NOMO-1 (cell line): ENCODE results near the gene COL25A1.

Experiments
- DNase-seq, 2 experiments: peaks; one replicate each; lab custom pipeline; 2025; ENCODE audit not compliant: unreplicated experiment in 2 of 2; lab: John Stamatoyannopoulos, UW

The COL25A1 gene

DNA sequence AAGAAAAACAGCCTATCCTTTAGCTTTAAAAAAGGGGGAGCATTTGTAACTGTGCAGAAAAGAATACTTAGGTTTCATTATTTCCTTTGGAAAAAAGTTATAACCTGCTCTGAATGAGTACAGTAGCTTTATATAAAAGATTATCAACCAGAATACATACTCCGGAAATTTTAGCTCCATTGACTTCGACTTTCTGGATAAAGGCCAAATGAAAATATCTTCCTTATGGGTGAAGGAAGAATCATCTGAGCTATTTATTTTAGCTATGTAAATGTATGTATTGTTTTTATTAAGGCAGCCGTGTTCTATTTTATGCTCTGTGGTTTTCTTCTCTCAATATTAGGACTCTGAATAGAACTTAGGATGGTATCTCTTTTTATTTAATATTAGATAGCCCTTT lies 470.6 kb downstream of the COL25A1 start:
- DNase-seq = no peak

GRCh38 chr4:108831291-108831690 lies 471.2 kb downstream of the COL25A1 start:
- DNase-seq = no peak

GRCh38 chr4:108830509-108831244 lies 471.8 kb downstream of the COL25A1 start:
- peak; percentile 4 to 9 for DNase-seq

GRCh38 chr4:108829966-108830492 lies 472.4 kb downstream of the COL25A1 start:
- DNase-seq = no peak

- DNase-seq = no peak
Observed at GRCh38 chr4:108828620-108829019, 473.8 kb downstream of the COL25A1 start.

DNA sequence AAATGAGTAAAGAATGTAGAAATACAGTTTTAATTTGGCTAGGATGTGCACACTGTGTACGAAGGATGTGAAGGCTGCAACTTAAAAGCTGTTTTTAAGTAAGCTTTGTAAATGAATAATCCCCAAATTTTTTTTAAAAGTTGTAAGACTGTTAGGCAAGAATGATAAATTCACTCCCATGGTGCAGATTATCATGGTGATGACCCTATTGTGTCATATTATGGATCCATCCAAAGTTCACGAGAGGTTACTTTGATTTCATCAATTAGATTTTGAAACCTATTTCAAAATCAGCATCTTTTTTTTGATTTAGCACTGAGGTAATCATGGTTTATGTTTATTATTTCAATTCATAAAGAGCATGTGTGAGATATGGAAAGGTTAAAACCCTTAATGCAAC lies 476.7 kb downstream of the COL25A1 start:
- no peak for DNase-seq

DNA sequence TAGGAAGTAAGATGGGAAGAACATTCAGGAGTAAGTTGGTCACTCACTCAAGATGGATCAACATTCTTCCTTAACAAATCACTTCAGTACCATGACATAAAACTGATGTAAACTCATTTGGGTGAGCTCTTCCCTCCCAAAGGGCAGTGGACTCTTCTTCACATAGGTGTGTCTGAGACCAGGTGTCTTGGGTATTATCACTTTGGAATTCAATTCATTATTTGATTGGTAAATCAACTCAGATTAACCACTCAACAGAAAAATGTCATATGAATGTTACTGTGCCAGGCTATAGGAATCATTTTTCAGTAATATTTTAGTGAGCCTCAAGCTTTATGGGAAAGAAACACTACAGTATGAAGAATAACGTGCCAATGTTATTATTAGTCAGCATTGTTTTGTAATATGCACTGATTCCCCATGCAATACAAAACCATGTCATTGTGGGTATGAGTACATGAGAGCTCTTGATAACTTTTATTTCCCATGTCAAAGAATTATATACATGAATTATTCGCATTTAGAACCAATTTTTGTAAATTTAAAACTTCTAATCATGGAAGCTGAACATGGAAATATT lies 481.0 kb downstream of the COL25A1 start:
- DNase-seq = no peak

DNA sequence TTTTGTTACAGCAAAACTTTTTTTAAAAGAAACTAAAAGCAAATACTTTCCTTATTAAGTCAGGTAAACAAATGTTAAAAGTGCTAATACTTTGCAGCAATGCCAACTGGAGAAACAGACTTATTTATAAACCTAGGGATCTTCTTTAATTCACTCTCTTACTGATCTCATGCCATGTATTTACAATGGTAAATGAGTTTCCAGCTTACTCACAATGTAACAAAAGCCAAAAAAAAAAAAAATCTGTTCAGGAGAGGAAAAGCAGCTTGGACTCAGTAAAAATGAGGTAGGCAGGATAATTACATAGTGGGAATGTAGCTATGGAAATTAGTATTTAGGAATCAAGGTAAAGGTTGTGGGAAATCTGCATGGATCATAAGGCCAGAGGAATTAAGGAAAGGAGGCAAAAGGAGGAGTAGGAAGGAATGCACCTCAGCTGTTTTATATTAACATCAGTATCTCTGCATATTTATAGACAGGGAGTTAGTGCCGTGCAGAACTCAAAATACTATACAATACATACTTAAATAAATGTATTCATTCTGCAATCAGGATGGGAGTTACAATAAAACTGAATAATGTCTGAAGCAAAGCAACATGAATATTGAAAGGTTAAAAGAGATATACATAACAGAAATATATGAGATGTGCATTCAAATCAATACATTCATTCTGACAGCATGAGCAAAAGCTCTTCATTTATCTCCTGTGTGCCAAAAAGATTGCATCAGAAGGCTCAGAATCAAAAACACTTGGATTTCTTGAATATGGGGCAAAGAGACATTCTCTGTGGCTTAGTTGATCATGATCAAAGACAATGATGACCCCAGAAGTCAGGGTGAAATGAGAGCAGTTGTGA lies 481.7 kb downstream of the COL25A1 start:
- no peak for DNase-seq

DNA sequence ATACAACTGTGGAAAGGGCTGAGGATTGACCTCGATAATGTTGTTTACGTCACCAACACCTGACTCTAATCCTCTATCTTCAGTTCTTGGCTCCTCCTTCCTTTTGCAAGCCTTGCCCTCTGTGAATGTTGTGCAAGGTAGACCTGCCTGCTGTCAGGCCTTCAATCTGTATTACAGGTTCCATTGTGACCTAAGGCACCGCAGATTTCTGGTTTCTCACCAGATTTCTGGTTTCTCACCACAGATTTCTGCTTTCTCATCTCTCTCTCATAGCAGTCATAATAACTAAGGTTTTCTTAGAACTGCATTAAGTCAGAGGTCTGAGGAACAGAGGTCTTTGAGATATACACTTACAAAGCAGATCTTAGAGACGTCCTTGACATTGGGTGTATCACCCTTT lies 488.1 kb downstream of the COL25A1 start:
- no peak for DNase-seq

GRCh38 chr4:108813261-108813660 lies 489.2 kb downstream of the COL25A1 start:
- DNase-seq = no peak

DNA sequence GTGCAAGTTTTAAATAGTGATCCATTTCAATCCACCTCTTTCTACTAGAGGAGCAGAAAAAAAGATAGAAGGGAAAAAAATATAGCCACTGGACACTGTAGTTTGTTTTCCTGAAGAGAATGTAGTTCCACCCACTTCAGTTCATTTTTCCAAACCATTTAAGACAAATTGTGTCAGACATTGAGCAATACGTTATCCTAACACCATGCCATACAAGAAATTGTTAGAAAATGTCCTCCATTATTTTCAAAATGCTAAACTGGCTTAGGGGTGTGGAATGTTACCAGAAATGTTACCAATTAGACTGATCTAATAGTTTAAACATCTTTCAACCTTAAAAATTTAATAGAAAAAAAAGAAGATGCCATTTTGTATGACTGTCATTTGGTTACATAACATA lies 491.0 kb downstream of the COL25A1 start:
- DNase-seq = no peak

- no peak for DNase-seq
Observed at GRCh38 chr4:108810087-108810486, 492.4 kb downstream of the COL25A1 start.

DNA sequence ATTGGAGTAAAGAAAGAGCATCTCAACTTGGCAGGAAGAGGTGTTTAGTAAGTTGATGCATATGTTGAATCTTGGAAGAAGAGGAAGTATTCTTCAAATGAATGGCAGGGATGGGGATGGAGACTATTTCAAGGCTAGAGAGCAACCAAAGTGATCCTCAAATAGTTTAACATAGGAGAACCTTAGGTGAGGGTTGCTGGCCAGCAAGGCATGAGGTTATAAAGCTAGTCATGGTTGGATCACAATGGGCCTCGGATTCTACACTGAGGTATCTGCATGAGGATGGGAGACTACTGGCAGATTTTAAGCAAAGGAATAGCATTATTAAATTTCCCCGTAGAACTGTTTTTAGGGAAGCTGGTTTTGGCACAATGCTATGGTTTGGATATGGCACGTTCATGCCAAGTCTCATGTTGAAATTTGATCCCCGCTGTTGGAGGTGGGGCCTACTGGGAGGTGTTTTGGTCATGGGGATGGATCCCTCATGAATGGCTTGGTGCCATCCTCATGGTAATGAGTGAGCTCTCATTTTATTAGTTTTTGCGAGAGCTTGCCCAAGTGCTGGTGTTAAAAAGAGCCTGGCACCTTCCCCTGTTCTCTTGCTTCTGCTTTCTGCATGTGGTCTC lies 497.7 kb downstream of the COL25A1 start:
- DNase-seq = no peak

DNA sequence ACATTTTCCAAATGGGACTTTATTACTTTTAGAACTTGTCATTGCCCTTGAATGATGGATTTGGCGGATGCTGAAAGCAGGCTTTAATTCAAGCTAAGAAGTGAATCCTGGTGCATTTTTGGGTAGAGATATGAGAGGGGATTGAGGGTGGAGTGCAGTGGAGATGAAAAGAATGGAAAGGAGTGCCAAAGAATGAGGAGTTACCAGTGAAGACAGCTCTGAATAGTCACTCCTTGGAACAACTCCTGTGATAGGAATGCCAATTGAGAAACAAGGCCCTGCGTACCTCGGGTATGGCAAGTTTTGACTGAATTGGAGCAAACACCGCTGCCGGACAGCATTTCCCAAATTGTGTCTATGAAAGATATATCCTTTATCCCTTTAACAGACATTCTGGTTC lies 503.2 kb downstream of the COL25A1 start:
- DNase-seq = no peak

DNA sequence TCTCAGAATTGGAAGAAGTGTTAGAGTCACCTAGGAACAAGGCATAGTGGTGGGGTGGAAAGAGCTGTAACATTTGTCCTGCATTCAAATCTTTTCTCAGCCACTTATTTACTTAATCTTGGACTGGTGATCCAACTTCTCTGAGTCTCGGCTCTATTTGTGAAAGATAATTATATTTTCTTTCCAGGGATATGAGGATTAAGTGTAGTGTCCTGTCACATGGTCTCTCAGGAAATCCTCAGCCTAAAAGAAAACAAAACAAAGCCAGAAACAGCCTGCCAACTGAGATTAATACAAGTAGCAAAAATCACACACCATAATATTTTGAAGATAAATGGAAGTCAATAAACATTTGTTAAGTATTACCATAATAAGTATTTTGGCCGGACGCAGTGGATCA lies 506.3 kb downstream of the COL25A1 start:
- no peak for DNase-seq

DNA sequence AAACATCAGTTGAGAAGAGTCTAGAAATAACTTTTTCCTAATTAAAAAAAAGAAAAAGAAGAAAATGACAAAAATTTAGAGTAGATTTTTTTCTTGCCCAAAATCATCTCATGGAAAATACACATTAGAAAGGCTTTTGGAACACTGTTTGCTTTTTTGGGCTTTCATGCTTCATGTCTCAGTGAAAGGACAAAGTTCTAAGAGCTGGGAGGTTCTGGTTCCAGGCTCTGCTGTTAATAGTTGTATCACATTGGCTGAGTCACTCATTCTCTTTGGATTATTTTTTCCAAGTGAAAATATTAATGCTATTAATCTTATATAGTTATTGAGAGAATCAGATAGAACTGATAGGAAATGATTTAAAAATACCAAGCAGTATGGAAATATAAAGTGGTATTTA lies 506.7 kb downstream of the COL25A1 start:
- no peak for DNase-seq

DNA sequence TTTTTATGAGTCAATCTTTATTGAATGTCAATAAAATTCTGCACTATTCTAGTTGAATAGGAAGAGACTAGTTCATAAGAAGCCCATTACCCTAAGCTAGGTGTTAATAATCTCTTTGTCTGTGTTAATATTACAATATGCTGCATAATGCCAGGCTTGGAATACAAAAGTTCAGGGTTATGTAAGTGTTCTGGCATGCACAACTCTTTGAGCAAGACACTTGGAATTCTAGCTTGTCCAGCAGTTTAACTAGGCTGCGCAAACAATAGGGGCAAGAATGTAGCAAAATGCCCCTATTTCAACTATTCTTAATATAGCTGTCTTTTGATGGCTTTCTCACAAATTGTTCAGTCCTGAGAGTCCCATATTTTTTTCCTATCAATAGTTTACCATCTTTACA lies 508.3 kb downstream of the COL25A1 start:
- DNase-seq = no peak

DNA sequence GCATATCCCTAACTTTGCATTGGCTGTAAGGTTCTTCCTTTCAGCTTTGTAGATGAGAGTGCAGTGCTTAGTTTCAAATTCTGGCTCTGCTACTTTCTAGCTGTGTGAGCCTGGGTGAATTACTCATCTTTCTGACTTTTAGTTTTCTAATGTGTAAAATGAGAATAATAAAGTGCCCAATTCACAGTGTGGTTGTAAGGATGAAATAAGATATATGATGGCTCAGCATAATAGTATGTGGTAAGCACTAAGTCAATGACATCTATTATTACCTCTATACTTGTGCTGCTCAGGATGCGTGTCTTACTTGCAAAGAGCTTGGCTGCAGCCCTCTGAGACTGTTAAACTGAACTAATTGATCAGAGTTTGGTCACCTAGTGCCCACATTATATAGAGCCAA lies 509.0 kb downstream of the COL25A1 start:
- no peak for DNase-seq

DNA sequence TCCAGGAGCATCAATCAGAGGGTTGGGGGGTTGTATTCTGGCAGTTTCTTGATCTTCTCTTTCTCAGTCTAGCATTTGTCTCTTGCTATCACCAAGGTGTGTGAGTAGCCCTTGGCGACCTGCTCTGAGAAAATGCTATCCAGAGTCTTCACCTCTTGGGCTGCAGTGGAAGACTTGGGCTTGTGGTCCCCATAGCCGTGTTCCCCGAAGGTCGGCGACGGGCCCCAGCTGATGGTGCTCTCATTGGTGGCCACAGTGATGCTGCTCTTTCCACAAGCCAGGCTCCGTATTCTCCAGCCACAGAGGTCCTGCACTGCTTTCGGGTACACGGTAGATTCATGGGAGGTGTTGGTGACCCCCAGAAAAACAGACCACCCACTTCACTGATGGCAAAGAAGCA lies 513.7 kb downstream of the COL25A1 start:
- no peak for DNase-seq

- DNase-seq = no peak
Observed at GRCh38 chr4:108787724-108788123, 514.7 kb downstream of the COL25A1 start.

DNA sequence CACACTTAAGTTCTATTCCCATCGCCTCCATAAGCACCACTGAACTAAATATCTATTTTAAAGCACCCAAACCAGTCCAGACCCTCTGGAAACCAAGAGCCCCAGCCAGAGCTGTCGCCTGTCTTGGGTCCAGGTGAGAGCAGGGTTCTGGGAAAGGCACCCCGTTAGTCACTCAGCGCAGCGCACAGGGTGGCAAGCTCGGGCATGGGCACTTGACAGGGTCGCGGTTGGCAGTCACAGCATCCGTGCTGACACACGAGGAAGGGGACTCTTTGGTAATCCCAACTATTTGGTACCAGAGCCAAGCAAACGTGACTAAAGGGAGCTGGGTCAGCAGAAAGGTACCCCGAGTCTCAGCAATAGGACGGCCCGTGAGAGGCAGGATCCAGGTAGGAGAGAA lies 515.4 kb downstream of the COL25A1 start:
- no peak for DNase-seq
